ENCODE data around the gene SPNS1. TPM values are rescaled to one million over a fixed set of nuclear protein-coding genes. Genes with fewer than 3 reads are reported as not detected.

Gene SPNS1
- total and polyA plus RNA-seq, 2 of the 8 experiments (the other 6 are each of a cell fraction or from before 2014, with no cell fraction given): 48.8 to 66.9 TPM

DNA sequence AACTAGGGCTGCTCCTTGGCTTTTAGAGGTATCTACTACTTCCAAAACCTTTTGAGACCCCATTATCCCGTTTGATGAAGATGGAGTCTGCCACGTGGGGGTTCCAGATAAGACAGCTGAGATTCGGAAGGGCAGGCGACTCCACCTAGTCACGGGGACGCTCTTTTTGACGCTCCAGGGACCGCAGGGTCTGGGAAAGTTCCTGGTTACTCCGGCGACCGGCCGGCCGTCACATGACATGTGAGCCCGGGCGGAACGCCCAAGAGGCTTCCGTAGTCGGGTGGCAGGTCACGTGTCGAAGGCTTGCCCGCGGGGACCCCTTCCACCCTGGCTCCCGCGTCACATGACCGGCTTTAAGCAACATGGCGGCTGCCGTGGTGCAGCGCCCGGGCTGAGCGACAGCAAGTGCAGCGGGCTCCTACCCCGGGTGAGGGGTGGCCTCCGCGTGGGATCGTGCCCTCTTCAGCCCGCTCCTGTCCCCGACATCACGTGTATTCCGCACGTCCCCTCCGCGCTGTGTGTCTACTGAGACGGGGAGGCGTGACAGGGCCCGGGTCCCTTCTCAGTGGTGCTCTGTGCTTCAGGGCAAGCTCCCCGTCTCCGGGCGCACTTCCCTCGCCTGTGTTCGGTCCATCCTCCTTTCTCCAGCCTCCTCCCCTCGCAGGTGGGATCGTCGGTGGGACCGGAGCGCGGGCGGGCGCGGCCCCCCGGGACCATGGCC lies at the start of gene SPNS1 (continued):
- TF ChIP-seq RFX5 (IDR thresholded peaks at IDR 0.05; ENCODE audit: borderline replicate concordance, low read depth, low read length) (no peak), FOSL1 (IDR thresholded peaks at IDR 0.05; ENCODE audit: insufficient read depth, low read depth, low read length) (peak; percentile 50; the same call in 1 of the 2 replicates), EP300 (IDR thresholded peaks at IDR 0.05; ENCODE audit: borderline replicate concordance in 1 of 2, low read depth in 2 of 2, low read length in 2 of 2) (0 out of 3 replicates have a peak, but pooled peaks of 1 of the 2 experiments have one; percentile 69), MAFK (IDR thresholded peaks at IDR 0.05; ENCODE audit: low read depth, low read length) (no peak), ASH2L (IDR thresholded peaks at IDR 0.05; ENCODE audit: low read length) (peak; percentile 74), SP1 (IDR thresholded peaks at IDR 0.05; ENCODE audit: low read depth, low read length) (peak; percentile 64; the same call in 1 of the 2 replicates), BRCA1 (IDR thresholded peaks at IDR 0.05; ENCODE audit: low read depth, low read length) (no peak; the same call in 1 of the 2 replicates), NRF1 (IDR thresholded peaks at IDR 0.05; ENCODE audit: low read depth, low read length) (0 out of 2 replicates have a peak, but pooled peaks have one; percentile 5), POU5F1 (IDR thresholded peaks at IDR 0.05; ENCODE audit: low read depth, low read length) (0 out of 2 replicates have a peak, but pooled peaks have one; percentile 1)
- TF ChIP-seq, protein P1, sequence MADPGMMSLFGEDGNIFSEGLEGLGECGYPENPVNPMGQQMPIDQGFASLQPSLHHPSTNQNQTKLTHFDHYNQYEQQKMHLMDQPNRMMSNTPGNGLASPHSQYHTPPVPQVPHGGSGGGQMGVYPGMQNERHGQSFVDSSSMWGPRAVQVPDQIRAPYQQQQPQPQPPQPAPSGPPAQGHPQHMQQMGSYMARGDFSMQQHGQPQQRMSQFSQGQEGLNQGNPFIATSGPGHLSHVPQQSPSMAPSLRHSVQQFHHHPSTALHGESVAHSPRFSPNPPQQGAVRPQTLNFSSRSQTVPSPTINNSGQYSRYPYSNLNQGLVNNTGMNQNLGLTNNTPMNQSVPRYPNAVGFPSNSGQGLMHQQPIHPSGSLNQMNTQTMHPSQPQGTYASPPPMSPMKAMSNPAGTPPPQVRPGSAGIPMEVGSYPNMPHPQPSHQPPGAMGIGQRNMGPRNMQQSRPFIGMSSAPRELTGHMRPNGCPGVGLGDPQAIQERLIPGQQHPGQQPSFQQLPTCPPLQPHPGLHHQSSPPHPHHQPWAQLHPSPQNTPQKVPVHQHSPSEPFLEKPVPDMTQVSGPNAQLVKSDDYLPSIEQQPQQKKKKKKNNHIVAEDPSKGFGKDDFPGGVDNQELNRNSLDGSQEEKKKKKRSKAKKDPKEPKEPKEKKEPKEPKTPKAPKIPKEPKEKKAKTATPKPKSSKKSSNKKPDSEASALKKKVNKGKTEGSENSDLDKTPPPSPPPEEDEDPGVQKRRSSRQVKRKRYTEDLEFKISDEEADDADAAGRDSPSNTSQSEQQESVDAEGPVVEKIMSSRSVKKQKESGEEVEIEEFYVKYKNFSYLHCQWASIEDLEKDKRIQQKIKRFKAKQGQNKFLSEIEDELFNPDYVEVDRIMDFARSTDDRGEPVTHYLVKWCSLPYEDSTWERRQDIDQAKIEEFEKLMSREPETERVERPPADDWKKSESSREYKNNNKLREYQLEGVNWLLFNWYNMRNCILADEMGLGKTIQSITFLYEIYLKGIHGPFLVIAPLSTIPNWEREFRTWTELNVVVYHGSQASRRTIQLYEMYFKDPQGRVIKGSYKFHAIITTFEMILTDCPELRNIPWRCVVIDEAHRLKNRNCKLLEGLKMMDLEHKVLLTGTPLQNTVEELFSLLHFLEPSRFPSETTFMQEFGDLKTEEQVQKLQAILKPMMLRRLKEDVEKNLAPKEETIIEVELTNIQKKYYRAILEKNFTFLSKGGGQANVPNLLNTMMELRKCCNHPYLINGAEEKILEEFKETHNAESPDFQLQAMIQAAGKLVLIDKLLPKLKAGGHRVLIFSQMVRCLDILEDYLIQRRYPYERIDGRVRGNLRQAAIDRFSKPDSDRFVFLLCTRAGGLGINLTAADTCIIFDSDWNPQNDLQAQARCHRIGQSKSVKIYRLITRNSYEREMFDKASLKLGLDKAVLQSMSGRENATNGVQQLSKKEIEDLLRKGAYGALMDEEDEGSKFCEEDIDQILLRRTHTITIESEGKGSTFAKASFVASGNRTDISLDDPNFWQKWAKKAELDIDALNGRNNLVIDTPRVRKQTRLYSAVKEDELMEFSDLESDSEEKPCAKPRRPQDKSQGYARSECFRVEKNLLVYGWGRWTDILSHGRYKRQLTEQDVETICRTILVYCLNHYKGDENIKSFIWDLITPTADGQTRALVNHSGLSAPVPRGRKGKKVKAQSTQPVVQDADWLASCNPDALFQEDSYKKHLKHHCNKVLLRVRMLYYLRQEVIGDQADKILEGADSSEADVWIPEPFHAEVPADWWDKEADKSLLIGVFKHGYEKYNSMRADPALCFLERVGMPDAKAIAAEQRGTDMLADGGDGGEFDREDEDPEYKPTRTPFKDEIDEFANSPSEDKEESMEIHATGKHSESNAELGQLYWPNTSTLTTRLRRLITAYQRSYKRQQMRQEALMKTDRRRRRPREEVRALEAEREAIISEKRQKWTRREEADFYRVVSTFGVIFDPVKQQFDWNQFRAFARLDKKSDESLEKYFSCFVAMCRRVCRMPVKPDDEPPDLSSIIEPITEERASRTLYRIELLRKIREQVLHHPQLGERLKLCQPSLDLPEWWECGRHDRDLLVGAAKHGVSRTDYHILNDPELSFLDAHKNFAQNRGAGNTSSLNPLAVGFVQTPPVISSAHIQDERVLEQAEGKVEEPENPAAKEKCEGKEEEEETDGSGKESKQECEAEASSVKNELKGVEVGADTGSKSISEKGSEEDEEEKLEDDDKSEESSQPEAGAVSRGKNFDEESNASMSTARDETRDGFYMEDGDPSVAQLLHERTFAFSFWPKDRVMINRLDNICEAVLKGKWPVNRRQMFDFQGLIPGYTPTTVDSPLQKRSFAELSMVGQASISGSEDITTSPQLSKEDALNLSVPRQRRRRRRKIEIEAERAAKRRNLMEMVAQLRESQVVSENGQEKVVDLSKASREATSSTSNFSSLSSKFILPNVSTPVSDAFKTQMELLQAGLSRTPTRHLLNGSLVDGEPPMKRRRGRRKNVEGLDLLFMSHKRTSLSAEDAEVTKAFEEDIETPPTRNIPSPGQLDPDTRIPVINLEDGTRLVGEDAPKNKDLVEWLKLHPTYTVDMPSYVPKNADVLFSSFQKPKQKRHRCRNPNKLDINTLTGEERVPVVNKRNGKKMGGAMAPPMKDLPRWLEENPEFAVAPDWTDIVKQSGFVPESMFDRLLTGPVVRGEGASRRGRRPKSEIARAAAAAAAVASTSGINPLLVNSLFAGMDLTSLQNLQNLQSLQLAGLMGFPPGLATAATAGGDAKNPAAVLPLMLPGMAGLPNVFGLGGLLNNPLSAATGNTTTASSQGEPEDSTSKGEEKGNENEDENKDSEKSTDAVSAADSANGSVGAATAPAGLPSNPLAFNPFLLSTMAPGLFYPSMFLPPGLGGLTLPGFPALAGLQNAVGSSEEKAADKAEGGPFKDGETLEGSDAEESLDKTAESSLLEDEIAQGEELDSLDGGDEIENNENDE (IDR thresholded peaks at IDR 0.05; ENCODE audit: insufficient replicate concordance, low read length): no peak

Data from H1 (cell line).